ENCODE data around the gene PGBD1. TPM values are rescaled to one million over a fixed set of nuclear protein-coding genes. Genes with fewer than 3 reads are reported as not detected.

PGBD1 gene
- total RNA-seq, 1 donor from 2014 or later = 2.4 TPM

GRCh38 chr6:28252009-28252975 is 29.1 kb upstream of the PGBD1 start, which contains the start of gene ZKSCAN4:
Gene ZKSCAN4, minus strand, starts transcription at chr6:28252269. Its CDS starts 289 bp downstream, at chr6:28251980.
- DNase-seq (ENCODE audit: low read depth) (peak; percentile 78), FAIRE-seq (no peak)
- Histone ChIP-seq H3K36me3 (ENCODE audit: control insufficient read depth, insufficient read depth, low read length) (no peaks in the 10 kb centered on the region), H3K27me3 (ENCODE audit: control insufficient read depth, insufficient read depth, low read length) (no peaks in the 10 kb centered on the region), H3K4me3 (ENCODE audit: low read depth, low read length) (peak within 1 kb of the TSS; percentile 90)
- TF ChIP-seq, protein P1, sequence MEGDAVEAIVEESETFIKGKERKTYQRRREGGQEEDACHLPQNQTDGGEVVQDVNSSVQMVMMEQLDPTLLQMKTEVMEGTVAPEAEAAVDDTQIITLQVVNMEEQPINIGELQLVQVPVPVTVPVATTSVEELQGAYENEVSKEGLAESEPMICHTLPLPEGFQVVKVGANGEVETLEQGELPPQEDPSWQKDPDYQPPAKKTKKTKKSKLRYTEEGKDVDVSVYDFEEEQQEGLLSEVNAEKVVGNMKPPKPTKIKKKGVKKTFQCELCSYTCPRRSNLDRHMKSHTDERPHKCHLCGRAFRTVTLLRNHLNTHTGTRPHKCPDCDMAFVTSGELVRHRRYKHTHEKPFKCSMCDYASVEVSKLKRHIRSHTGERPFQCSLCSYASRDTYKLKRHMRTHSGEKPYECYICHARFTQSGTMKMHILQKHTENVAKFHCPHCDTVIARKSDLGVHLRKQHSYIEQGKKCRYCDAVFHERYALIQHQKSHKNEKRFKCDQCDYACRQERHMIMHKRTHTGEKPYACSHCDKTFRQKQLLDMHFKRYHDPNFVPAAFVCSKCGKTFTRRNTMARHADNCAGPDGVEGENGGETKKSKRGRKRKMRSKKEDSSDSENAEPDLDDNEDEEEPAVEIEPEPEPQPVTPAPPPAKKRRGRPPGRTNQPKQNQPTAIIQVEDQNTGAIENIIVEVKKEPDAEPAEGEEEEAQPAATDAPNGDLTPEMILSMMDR (IDR thresholded peaks at IDR 0.05; ENCODE audit: insufficient read depth, low read length, severe bottlenecking) = no peak

DNA sequence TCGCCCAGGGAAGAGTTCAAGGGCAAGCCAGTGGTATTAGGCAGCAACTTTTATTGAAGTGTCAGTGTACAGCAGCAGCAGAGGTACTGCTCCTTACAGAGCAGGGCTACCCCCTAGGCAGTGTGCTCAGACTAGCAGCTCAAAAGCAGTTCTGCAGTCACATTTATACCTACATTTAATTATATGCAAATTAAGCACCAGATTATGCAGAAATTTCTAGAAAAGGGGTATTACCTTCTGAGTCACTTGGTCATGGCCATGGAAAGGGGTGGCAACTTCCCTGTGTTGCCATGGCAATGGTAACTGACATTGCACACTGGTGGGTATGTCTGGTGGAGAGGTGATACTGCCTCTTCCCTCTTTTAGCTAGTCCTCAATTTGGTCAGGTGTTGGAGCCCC is 27.3 kb upstream of the PGBD1 start:
- Histone ChIP-seq H3K27me3 (ENCODE audit: control insufficient read depth, insufficient read depth, low read length) (no peaks in the 10 kb centered on the region), H3K4me3 (ENCODE audit: low read depth, low read length) (no peak overlapping the region), H3K36me3 (ENCODE audit: control insufficient read depth, insufficient read depth, low read length) (no peaks in the 10 kb centered on the region)
- no peak for DNase-seq (ENCODE audit: low read depth)
- FAIRE-seq = no peak
- TF ChIP-seq, protein P1 (IDR thresholded peaks at IDR 0.05; ENCODE audit: insufficient read depth, low read length, severe bottlenecking) = no peak

DNA sequence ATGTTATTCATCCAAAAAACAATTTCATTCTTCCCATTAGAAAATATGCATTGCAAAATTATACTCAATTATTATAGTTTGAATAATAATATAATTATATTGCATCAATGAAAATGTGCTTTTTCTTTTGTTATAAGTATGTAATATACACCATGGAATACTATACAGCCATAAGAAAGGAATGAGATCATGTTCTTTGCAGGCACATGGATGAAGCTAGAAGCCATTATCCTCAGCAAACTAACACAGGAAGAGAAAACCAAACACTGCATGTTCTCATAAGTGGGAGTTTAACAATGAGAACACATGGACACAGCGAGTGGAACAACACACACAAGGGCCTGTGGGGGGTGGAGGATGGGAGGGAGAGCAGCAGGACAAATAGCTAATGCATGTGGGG is 24.3 kb upstream of the PGBD1 start:
- TF ChIP-seq, protein P1 (IDR thresholded peaks at IDR 0.05; ENCODE audit: insufficient read depth, low read length, severe bottlenecking) = no peak
- Histone ChIP-seq H3K27me3 (ENCODE audit: control insufficient read depth, insufficient read depth, low read length) (no peaks in the 10 kb centered on the region), H3K4me3 (ENCODE audit: low read depth, low read length) (no peak overlapping the region), H3K36me3 (ENCODE audit: control insufficient read depth, insufficient read depth, low read length) (no peaks in the 10 kb centered on the region)
- DNase-seq (ENCODE audit: low read depth) (no peak), FAIRE-seq (no peak)

GRCh38 chr6:28258877-28259777 is 22.2 kb upstream of the PGBD1 start, which contains the start of gene NKAPL:
Gene NKAPL, plus strand, starts transcription at chr6:28259297. Its CDS starts 75 bp downstream, at chr6:28259372.
- TF ChIP-seq, protein P1 (IDR thresholded peaks at IDR 0.05; ENCODE audit: insufficient read depth, low read length, severe bottlenecking) = no peak
- Histone ChIP-seq H3K36me3 (ENCODE audit: control insufficient read depth, insufficient read depth, low read length) (no peaks in the 10 kb centered on the region), H3K4me3 (ENCODE audit: low read depth, low read length) (peak within 1 kb of the TSS; percentile 38), H3K27me3 (ENCODE audit: control insufficient read depth, insufficient read depth, low read length) (no peaks in the 10 kb centered on the region)
- no peak for FAIRE-seq
- DNase-seq (ENCODE audit: low read depth) = peak; percentile 29

DNA sequence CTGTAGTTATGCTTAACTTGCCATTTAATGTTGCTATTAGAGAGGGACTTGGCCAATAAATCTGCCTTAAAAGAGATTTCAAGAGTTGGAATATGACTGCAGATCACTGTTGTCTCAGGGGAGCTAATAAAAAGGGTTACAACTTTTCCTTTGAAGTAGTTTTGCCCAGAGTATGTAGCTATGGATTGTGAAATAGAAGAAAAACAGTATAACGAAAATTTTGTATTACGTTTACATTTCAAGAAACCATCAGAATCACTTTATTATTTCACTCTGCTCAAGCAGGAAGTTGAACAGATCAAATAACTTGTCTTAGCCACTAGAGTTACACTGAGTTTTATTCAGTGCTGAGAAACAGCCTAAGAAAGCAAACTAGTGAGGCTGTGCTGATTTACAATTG is 17.4 kb upstream of the PGBD1 start:
- TF ChIP-seq, protein P1 (IDR thresholded peaks at IDR 0.05; ENCODE audit: insufficient read depth, low read length, severe bottlenecking) = no peak
- DNase-seq (ENCODE audit: low read depth) = no peak
- no peak for FAIRE-seq
- H3K36me3 ChIP-seq (ENCODE audit: control insufficient read depth, insufficient read depth, low read length) = no peaks in the 10 kb centered on the region
- H3K4me3 ChIP-seq (ENCODE audit: low read depth, low read length) = no peak overlapping the region
- no peaks in the 10 kb centered on the region for H3K27me3 ChIP-seq (ENCODE audit: control insufficient read depth, insufficient read depth, low read length)
